Left hindlimb (tissue), 1 donor: Measurements from ENCODE around the gene RHCE.
"Not testable (repeated sequence)": the region's sequence is repeated elsewhere in the genome, so short reads cannot be mapped to it uniquely, and the experiment has no call there.

Experiments used
- DNase-seq: peaks from one replicate; pipeline ENCODE4 v3.0.0-alpha.2; 2018

RHCE gene

DNA sequence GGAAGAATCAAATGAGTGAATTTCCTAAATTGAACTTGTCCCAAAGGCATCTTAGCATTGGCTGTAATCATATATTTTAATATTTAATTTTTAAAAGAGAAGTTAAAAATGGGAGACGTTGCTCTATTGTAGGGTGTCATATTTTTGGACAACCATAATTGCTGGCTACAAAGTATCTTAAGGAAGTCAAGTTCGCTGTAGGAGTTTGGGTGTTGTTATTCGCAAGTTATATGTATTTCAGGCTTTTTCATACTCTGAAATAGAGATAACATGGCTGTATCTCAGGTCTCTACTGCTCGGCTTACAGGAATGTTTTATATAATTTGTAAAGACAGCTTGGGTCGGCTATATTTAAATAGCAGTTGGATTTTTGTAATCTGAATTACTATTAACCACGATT lies 81.6 kb downstream of the RHCE start:
- DNase-seq, result no peak

DNA sequence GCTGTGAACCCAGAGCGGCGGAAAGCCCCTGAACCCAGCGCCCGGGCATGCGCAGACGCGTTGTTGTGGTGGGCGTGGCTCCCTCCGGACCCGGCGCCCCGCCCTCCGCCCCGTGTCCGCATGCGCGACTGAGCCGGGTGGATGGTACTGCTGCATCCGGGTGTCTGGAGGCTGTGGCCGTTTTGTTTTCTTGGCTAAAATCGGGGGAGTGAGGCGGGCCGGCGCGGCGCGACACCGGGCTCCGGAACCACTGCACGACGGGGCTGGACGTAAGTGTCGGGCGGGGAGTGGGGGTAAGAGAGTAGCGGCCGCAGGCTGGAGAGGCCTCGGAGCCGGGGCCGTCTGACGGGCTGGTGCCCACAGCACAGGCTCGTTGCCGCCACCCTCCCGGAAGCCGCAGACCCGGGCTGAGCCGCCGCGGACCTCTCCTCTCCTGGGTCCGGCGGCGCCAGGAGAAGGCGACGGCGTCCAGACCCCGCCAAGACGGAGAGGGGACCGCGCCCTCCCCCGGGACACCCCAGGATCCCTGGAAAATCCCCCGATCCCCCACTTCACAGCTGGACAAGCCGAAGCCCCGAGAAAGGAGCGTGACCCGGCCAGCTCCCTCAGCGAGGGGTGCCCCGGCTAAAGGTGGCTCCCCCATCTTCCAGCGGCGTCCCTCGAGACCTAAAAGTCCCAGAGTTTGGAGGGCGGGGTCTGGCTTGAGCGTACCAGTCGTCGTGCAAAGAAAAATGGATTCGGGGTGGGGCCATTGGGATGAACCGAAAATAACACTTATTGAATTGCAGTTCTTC lies 82.2 kb downstream of the RHCE start, which contains the start of gene TMEM50A:
TMEM50A (plus strand) TSS at position 147 of the 794 bp plus-strand sequence. CDS start 2,153 bp downstream, outside the sequence.
- peak; percentile 94 for DNase-seq

DNA sequence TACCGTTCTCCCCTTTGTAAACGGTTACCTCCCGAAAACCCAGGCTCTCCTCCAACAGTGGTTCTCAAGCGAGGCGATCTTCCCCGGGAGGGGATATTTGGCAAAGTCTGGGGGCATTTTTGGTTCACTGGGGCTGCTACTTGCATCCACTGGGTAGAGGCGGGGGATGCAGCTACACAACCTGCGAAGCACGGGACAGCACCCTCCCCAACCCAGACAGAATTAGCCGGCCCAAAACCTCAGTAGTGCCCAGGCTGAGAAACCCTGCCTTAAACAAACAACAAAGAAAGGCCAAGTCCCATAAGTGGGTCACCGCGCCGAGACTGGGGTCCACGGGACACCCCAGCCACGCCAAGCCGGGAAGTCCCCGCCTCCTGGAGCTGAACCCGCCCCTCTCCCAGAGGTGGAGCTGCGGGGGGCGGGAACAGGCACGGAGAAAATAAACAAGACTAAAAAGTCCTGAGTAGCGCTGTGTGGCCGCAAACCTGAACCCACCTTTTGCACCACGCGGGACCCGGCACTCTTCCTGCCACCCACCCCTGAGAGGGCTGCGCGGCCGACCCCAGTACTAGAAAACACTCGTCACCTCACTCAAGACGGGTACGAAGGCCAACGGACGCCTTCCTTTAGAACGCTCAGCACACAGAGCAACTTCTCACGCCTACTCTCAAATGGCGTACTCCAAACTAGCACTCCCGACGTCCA lies 83.0 kb downstream of the RHCE start:
- peak; percentile 55 for DNase-seq

DNA sequence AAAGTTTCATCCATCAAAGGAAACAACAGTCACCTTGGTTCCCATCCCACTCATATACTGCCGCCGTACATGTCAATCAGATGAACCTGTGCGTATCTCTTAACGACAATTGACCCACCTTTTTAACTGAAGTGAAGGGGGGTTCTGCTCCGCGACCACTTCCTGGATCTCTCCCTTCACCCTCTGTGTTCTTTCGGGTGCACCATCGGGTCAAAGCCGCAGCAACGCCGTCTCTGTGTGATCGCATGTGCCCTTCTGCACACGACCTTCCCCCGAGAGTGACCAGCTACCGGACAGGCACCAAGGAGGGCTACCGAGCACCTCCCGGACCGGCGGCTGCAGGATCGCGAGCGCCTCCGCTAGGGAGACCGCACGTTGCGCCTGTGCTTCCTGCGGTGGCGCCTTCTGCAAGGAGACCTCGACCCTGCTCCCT lies 83.7 kb downstream of the RHCE start:
- not testable (repeated sequence) for DNase-seq

DNA sequence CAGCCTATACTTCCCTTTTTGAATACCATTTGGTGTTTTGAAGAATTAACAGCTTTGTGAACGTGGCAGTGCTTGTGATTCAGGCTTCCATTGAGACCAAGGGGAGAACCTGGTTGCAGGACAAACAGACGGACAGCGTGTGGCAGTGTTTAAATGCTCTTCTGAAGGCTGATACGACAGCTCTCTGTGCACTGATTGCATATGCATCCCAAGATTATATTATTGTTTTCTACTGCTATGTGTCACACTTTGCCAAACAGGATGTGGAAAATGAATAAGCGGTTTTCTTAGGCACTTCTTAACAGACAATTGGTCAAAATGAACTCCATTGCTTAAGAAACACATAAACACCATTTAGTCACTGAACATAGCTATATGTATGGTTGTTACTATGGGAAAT lies 90.7 kb downstream of the RHCE start:
- not testable (repeated sequence) for DNase-seq

DNA sequence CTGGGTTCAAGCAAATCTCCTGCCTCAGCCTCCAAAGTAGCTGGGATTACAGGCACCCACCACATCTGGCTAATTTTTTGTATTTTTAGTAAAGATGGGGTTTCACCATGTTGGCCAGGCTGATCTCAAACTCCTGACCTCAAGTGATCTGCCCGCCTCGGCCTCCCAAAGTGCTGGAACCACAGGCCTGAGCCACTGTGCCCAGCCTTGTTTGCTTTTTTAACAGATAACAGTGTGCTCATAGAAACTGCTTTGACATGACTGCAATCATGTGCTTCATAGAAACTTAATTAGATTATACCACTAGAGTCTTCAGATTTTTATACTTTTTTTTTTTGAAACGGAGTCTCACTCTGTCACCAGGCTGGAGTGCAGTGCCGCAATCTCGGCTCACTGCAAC lies 91.3 kb downstream of the RHCE start:
- DNase-seq, result not testable (repeated sequence)

DNA sequence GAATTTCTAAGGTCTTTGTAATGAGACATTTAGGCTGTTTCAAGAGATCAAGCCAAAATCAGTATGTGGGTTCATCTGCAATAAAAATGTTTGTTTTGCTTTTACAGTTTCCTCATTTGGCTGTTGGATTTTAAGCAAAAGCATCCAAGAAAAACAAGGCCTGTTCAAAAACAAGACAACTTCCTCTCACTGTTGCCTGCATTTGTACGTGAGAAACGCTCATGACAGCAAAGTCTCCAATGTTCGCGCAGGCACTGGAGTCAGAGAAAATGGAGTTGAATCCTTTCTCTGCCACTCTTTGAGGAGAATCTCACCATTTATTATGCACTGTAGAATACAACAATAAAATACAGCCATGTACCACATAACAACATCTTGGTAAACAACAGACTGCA lies 91.8 kb downstream of the RHCE start:
- DNase-seq, result not testable (repeated sequence)

DNA sequence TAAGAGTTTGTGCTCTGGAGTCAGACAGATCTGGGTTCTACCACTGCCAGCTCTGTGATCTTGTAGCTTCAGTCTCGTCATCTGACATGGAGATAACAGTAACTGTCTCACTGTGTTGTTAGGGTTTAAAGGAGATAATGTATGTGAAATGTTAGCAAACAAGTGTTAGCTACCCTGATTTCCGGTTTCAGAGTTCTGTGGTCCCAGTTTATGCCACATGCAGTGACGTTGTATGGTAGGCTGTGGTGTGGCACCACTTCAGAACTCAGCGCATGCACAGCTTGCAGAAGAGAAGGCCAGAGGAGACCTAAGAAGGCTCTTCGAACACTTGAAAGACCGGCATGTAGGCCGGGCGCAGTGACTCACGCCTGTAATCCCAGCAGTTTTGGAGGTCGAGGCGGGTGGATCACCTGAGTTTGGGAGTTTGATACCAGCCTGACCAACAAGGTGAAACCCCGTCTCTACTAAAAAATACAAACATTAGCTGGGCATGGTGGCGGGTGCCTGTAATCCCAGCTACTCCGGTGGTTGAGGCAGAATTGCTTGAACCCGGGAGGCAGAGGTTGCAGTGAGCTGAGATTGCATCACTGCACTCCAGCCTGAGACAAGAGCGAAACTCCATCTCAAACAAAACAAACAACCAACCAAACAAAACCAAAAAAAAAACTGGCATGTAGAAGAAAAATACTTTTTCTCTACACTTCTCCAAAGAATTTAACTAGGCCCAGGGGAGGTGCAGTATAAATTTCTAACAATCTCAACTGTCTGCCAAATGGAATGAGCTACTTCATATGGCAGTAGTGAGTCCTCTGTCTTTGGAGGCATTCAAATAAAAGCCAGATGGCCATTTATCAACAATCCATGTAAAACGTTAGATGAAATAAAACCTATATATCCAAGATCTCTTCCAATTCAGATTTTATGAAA lies 92.5 kb downstream of the RHCE start:
- not testable (repeated sequence) for DNase-seq

DNA sequence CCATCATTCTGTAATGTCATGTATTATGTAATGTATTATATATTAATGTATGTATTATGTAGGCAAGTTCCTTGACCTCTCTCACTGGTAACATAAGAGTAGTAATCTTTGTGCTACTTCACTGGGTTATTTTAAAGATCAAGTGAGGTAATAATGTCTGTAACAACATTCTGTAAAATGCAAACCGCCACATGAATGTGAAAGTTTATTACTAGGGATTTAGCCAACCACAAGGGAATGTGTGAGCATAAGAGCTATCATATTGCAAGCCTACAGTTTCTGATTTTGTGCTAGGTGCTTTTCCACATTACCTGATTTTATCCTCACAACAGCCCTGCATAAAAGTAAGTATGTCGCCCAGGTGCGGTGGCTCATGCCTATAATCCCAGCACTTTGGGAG lies 96.2 kb downstream of the RHCE start:
- not testable (repeated sequence) for DNase-seq

DNA sequence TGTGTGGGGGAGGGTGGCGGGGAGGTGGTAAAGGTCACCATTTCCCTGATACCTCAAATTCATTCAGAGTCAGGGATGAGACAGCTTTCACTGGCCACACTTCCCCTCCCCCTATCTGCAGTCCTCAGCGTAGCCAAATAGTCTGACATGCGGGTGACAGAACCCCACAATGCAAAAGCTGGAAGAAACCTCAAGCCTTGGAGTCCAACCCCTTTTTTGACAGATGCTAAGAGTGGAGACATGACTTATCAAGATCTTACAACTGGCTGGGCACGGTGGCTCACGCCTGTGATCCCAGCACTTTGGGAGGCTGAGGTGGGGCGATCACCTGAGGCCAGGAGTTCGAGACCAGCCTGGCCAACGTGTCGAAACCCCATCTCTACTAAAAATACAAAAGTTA lies 98.5 kb downstream of the RHCE start:
- not testable (repeated sequence) for DNase-seq

DNA sequence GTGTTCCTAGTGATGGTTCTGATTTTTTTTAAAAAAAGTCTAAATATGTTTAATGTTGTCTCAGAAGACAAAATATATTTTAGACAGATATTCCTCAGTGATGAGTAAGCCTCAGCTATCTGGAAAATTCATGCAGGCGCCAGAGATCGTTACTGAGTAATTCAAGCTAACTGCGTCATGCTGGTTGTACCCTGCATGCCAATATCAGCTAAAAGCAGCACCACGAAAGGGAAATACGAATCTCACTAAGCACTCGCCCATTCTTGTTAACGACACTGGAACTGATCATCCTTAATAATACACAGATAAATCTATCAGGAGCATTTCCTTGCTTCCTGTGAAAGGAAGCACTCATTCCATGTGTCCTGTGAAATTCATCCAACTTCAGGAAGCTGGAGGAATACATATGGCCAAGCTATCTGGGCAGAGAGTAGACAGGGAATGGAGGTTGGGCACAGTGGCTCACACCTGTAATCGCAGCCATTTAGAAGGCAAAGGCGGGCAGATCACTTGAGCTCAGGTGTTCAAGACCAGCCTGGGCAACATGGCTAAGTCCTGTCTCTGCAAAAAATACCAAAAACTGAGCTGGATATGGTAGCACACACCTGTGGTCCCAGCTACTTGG lies 100.2 kb downstream of the RHCE start:
- DNase-seq, result not testable (repeated sequence)

DNA sequence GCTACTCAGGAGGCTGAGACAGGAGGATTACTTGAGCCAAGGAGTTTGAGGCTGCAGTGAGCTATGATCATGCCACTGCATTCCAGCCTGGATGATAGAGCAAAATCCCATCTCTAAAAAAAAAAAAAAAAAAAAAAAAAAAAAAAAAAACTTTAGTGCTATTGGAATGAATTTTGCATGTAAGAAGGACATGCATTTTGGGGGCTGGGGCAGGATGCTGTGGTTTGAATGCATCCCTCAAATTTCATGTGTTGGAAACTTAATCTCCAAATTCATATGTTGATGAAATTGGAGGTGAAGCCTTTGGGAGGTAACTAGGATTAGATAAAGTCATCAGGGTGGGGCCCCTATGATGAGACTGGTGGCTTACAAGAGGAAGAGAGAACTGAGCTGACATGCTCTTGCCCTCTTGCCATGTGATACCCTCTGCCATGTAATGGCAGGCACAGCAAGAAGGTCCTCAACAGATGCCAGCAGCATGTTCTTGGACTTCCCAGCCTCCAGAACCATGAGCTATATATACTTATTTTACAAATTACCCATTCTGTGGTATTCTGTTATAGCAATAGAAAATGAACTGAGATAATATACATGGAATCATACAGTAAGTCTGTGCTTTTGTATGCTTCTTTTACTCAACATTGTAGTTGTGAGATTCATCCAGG lies 107.7 kb downstream of the RHCE start:
- DNase-seq, result not testable (repeated sequence)
